DMS53 treated with DMSO at 0.1 percent for 48 hours (cell line): ENCODE data around the gene DGUOK.

Experiments used
- DNase-seq: peaks from one replicate; lab custom pipeline; 2025; ENCODE audit not compliant: unreplicated experiment; lab: John Stamatoyannopoulos, UW

Gene DGUOK

GRCh38 chr2:73947412-73948018 lies 20.8 kb downstream of the DGUOK start:
- no peak for DNase-seq

DNA sequence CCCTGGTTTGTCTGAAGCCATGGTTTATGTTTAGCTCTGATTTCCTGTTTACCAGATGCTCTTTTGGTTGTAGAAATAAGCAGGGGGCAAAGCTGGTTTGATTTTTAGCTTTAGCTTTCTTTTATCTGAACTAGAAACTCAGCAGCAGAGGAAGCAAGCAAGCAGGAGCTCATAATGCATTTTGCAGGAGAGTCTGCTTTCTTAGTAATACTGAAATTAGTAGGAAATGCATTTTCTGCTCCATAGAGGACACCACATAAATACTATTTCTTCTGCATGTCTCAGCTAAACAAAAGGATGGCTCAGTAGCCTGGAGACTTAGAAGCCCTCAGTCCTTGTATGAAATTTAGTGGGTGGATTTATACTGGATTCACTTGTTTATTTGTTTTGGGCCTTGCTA lies 23.1 kb downstream of the DGUOK start:
- DNase-seq: no peak

- no peak for DNase-seq
These were observed 26.1 kb downstream of the DGUOK start for GRCh38 chr2:73952499-73953446.

- no peak for DNase-seq
These were observed 29.7 kb downstream of the DGUOK start for GRCh38 chr2:73956218-73956865.

GRCh38 chr2:73961274-73961673 lies 34.6 kb downstream of the DGUOK start:
- DNase-seq: no peak

DNA sequence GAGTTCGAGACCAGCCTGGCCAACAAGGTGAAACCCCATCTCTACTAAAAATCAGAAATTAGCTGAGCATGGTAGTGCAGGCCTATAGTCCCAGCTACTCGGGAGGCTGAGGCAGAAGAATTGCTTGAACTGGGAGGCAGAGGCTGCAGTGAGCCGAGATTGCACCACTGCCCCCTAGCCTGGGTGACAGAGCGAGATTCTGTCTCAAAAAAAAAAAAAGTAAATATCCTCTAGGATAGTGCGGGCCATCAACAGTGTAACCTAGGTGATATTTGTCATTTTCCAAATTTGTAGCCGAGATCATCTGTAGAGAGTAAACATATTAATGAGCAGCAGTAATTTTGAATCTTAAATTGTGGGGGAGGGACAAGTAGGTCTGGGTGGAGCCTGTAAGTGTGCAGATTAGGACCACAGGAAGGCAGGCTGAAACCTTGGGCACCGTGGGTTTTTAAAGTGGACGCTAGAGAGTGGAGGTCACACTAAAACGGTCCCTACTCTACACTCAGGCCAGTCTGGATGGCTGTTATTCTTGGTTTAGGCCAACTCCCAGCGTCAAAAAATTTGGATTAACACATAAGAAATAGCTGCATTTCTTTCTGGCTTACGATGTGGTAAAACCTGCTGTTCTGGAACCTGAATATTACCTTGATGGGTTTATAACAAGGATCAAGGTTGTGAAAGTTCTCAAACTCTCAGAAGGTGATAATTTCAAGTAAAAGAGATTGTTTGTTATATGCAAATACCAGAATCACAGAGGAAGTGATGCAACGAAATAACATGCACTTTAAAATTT lies 35.3 kb downstream of the DGUOK start:
- DNase-seq: no peak

GRCh38 chr2:73962798-73963197 lies 36.1 kb downstream of the DGUOK start:
- DNase-seq: no peak

DNA sequence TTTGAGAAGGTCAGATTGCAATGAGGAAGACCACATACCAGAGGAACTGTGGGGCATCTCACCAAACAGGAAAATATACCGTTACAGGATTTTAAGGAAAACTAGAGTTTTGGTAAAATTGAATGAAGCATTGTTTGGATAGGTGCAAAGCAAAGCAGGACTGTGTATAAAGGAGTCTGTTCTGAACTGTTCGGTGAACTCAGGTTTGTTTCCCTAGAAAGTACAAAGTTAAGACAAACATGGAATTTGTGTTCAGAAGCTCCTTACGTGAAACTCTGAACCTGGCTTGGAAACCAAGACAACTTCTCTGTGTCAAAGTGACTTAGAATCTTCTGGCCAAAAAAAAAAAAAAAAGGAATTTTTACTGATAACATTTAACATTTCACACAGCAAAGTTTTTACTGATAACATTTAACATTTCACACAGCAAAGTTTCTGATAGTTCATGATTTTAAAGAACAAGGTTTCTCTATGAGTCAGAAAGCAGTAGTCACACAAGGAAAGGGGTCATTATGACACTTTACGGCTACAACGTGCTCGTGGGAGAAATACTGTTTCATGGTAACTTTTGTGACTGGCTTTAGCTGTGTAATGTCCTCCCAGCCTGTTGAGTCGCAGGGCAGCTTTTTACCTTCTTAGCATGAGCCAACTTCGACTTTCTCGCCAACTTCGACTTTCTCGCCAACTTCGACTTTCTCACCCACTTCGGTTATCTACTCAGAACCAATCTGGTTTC lies 36.9 kb downstream of the DGUOK start:
- DNase-seq: no peak

- no peak for DNase-seq
These were observed 37.5 kb downstream of the DGUOK start for GRCh38 chr2:73964223-73964622.

DNA sequence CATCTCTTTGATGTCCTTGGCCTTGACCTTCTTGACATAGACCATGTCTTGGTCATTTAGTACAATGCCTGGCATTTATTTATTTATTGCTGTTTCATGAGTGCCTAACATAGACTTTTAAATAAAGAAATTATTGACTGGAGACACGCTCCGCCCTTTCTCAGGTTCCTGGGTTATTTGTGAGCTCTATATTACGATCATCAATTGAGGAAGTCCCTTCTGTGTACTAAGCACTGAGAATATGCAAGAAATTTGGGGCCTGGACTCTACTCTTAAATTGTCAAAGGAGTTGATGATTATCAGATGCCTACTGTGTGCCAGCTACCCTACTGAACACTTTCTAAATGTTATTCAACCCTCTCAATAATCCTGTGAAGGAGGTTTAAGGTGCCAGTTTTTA lies 38.4 kb downstream of the DGUOK start:
- no peak for DNase-seq

DNA sequence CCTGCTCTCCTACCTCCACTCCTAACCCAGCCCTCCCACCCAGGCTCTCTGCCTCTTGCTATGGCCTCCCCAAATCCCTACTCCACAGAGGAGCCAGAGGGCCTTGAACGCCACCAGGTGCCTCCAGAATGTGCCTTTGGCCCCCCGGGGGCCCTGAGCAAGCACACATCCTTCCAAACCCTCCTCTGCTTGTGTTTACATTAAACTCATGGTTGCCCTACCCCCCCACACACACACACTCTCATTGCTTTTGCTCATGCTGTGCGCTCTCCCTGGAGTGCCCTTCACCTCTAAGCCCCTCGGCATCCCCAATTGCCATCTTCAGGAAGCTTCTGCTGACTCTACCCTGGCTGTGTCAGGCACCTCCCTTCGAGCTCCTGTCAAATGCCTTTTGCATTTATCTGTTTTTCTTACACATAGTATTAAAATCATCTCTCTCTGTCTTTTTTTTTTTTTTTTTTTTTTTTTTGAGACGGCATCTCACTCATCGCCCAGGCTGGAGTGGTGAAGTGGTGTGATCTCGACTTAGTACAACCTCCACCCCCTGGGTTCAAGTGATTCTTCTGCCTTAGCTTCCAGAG lies 41.8 kb downstream of the DGUOK start:
- no peak for DNase-seq

DNA sequence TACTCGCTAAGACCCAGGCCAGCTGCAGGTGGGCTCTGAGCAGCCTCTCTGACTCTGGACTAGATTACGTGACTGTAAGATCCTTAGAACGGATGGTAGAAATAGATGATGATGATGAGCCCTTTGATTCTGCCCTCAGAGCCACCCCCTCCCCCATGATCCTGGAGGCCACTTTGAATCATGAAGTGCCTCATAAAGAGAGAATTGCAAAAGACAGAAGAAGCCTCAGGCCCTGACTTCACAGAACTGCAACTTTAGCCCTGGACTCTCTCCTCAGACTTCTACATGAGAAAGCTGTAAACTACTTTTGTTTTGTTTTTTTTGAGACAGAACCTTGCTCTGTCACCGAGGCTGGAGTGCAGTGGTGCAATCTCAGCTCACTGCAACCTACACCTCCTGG lies 42.7 kb downstream of the DGUOK start:
- DNase-seq: no peak

DNA sequence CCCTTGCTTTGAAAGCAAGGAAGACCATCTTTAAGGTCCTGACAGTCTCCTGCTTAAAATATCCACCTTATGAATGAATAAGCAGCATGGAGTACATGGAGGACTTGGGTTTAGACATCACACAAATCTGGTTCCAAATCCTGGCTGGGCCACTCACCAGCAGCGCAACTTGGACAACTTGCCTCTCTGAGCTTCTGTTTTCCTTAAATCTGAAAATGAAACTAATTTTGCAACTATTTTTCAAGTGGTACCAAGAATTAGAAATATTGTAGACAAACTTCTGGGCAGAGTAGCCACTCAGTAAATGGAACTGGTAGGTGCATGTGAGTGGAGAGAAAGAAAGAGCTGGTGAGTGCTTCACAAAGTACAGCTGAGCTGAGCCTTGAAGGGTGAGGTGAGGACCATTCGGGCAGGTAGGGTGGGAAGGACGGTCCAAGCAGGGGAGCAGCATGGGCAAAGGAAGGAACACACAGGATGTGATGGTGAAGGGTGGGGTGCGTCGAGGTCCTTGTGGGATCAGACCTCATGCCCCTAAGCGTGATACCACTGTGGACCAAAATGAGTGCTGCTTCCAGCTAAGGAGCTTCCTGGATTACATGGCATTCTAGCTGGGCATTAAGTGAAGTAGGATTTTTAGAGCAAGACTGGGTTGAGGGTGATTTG lies 43.6 kb downstream of the DGUOK start:
- no peak for DNase-seq

GRCh38 chr2:73970850-73971471 lies 44.3 kb downstream of the DGUOK start:
- no peak for DNase-seq

GRCh38 chr2:73971722-73972121 lies 45.0 kb downstream of the DGUOK start:
- DNase-seq: no peak

DNA sequence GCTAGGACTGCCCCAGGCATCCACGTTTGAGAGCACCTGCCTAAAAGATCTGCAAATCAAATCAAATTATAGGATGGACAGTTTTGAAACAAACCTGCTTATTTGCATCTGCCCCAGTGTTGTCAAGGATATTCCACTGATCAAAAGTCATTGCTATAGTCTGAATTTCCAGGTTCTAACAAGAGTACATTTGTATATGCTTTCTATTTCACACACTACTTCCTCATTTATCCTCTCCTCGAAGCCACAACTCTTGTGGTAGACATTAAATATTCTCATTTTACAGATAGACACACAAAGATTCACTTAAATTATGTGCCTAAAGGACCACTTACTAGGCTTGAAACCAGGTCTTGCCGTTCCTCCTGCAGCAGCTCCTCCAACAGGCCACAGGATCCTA lies 46.2 kb downstream of the DGUOK start:
- no peak for DNase-seq

DNA sequence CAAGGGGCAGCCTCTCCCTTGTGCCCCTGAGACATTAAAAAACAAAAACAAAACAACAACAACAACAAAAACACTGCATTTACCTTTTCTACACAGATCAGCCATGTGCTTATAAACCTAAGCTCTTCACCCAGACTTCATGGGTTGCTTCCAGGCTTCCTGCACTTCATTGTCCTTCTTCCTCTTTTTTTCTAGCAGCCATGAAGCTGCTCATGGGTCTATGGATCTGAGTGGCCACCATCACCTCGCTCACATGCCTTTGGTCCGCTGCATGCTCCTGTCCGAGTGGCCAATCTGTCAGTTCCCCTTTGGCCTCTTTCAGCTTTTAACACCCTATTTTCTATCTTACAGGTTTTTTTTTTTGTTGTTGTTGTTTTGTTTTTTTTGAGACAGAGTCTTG lies 49.1 kb downstream of the DGUOK start:
- DNase-seq: no peak

GRCh38 chr2:73976803-73977202 lies 50.1 kb downstream of the DGUOK start:
- DNase-seq: no peak

- DNase-seq: no peak
These were observed 50.8 kb downstream of the DGUOK start for GRCh38 chr2:73977466-73977865.
